ENCODE data around the gene EDAR.

Gene EDAR

GRCh38 chr2:108938077-108938710 is 50.8 kb downstream of the EDAR start:
- DNase-seq = no peak

- DNase-seq = no peak
These were observed 51.5 kb downstream of the EDAR start for GRCh38 chr2:108937367-108938017.

GRCh38 chr2:108936866-108937265 is 52.2 kb downstream of the EDAR start:
- no peak for DNase-seq

- no peak for DNase-seq
These were observed 52.8 kb downstream of the EDAR start for GRCh38 chr2:108936076-108936864.

- no peak for DNase-seq
These were observed 53.7 kb downstream of the EDAR start for GRCh38 chr2:108935271-108935741.

- no peak for DNase-seq
These were observed 54.3 kb downstream of the EDAR start for GRCh38 chr2:108934583-108935245.

GRCh38 chr2:108934151-108934550 is 54.9 kb downstream of the EDAR start:
- DNase-seq = no peak

- no peak for DNase-seq
These were observed 55.3 kb downstream of the EDAR start for GRCh38 chr2:108933691-108934117.

GRCh38 chr2:108932736-108933332 is 56.2 kb downstream of the EDAR start:
- DNase-seq = no peak

- no peak for DNase-seq
These were observed 57.6 kb downstream of the EDAR start for GRCh38 chr2:108931372-108931771.

GRCh38 chr2:108929807-108930425 is 59.1 kb downstream of the EDAR start:
- DNase-seq = no peak

GRCh38 chr2:108928660-108929377 is 60.2 kb downstream of the EDAR start:
- no peak for DNase-seq

- DNase-seq = peak; percentile 13
These were observed 60.9 kb downstream of the EDAR start for GRCh38 chr2:108927936-108928659.

GRCh38 chr2:108927405-108927804 is 61.6 kb downstream of the EDAR start:
- no peak for DNase-seq

- DNase-seq = no peak
These were observed 62.2 kb downstream of the EDAR start for GRCh38 chr2:108926561-108927380.

GRCh38 chr2:108925735-108926134 is 63.3 kb downstream of the EDAR start:
- DNase-seq = no peak

GRCh38 chr2:108925286-108925685 is 63.7 kb downstream of the EDAR start:
- no peak for DNase-seq

GRCh38 chr2:108924580-108925251 is 64.3 kb downstream of the EDAR start:
- DNase-seq = no peak
